GM18505 (cell line): Measurements from ENCODE around the gene ZNG1A.
"Not testable (repeated sequence)": the region's sequence is repeated elsewhere in the genome, so short reads cannot be mapped to it uniquely, and the experiment has no call there.

Source experiments
- ATAC-seq: cut with Tn5 transposase; IDR thresholded peaks from one replicate; pipeline ENCODE4 v1.9.1; 2021; ENCODE audit not compliant: unreplicated experiment
- POLR2A ChIP-seq: IDR thresholded peaks from 4 replicates; pipeline ENCODE4 v1.6.1; 2011; ENCODE audit warnings: borderline replicate concordance; ENCODE audit not compliant: insufficient read depth, insufficient read length; ENCODE audit errors: extremely low read depth

Gene ZNG1A

DNA sequence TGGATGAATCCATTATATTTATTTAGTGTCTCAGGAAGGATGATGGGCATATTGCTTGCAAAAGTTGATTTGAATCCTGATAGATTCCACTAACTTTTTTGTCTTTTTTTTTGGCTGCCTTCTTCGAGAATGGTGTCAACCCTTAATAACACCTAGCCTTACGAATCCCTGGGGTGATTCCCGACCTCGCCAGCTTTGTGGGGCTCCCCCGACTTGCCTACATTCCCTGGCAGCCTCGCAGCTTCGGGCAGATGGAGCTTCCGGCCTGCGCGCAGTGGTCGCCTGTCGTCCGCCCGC lies 35.4 kb upstream of the ZNG1A start:
- TF ChIP-seq POLR2A, result no peak
- ATAC-seq, result no peak

DNA sequence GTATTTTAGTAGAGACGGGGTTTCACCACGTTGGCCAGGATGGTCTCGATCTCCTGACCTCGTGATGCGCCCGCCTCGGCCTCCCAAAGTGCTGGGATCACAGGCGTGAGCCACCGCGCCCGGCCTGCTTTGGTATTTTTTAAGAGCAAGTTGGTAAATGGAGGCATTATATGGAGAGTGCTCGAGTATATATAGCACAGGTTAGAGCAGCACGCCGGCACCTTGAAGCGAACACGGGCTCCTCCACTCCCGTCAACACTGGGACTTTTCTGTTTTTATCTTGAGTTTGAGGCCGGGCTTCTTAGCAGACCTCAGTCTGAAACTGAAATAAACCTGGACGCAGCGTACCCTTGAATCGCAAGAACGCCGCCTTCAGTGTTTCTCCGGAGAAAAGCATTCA lies 35.0 kb upstream of the ZNG1A start:
- ATAC-seq, result not testable (repeated sequence)

DNA sequence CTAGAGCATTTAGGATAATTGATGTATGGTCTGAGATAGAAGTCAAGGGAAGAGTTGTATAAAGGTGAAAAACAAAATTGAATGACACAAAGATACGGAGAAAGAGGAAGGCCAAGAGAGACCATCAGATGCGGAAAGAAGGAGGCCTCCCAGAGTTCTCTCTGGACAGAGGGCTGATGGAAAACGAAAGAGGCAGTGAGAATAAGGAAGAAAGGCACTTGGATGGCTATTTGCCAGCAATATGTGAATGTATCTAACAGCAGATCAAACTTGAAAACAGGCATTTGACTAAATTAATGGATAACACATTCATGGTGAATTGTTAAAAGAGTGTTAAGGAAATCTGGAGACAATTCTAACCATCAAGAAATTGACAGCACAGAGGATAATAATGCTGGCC lies 33.4 kb upstream of the ZNG1A start:
- no peak for TF ChIP-seq POLR2A
- ATAC-seq, result no peak

- ATAC-seq, result no peak
- no peak for TF ChIP-seq POLR2A
Measured at GRCh38 chr9:211557-211956, 32.7 kb upstream of the ZNG1A start.

GRCh38 chr9:211036-211435 lies 32.2 kb upstream of the ZNG1A start:
- no peak for ATAC-seq
- no peak for TF ChIP-seq POLR2A

- no peak for TF ChIP-seq POLR2A
- no peak for ATAC-seq
Measured at GRCh38 chr9:209143-209758, 30.4 kb upstream of the ZNG1A start.

DNA sequence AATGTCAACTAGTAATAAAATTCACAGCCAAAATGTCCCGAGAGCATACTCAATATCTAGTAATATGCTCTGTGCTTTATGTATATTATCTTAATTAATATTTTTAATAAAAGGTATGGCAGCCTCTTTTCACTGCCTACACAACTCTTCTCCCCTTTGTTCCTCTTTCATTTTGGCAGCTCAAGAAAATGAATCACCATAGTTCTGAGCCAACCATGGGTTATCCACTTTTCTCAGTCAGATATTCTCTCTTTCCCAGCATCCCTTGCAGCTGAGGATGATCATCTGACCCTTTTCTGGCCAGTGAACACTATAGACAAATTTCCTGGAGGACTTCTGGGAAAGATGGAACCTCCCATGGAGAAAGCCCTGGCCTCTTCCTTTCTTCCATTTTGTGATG lies 27.6 kb upstream of the ZNG1A start:
- no peak for ATAC-seq
- no peak for TF ChIP-seq POLR2A

GRCh38 chr9:199601-200000 lies 20.7 kb upstream of the ZNG1A start:
- ATAC-seq, result not testable (repeated sequence)

GRCh38 chr9:178140-178825 lies 573 bp downstream of the ZNG1A start:
- not testable (repeated sequence) for ATAC-seq

GRCh38 chr9:169757-170156 lies 9.1 kb downstream of the ZNG1A start:
- not testable (repeated sequence) for ATAC-seq

- ATAC-seq, result not testable (repeated sequence)
Measured at GRCh38 chr9:159871-160270, 19.0 kb downstream of the ZNG1A start.

DNA sequence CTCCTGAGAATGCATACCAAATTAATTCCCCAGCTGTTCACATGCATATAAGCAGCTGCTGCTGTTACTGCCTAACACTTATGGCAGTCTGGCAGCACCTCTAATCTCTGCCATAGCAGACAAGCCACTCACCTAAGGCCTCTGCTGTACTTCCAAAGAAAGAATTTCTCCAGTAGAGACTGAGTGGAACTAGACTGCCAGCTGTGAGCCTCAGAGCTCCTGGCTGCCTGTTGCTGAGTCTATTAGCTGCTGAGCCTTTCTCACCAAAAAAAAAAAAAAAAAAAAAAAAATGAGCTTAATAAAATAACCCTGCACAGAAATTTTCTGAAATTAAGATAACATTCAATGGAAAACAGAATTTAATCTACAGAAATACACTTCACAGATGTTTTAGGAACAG lies 27.7 kb downstream of the ZNG1A start:
- not testable (repeated sequence) for ATAC-seq

DNA sequence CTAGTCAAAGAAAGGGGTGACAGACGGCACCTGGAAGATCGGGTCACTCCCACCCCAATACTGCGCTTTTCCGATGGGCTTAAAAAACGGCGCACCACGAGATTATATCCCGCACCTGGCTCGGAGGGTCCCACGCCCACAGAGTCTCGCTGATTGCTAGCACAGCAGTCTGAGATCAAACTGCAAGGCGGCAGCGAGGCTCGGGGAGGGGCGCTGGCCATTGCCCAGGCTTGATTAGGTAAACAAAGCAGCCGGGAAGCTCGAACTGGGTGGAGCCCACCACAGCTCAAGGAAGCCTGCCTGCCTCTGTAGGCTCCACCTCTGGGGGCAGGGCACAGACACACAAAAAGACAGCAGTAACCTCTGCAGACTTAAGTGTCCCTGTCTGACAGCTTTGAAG lies 39.0 kb downstream of the ZNG1A start:
- ATAC-seq, result not testable (repeated sequence)

GRCh38 chr9:117995-118467 lies 60.8 kb downstream of the ZNG1A start, which contains the start of gene FOXD4:
Gene FOXD4, minus strand, starts transcription at chr9:118417. Its CDS starts 298 bp downstream, at chr9:118119.
- ATAC-seq, result not testable (repeated sequence)

DNA sequence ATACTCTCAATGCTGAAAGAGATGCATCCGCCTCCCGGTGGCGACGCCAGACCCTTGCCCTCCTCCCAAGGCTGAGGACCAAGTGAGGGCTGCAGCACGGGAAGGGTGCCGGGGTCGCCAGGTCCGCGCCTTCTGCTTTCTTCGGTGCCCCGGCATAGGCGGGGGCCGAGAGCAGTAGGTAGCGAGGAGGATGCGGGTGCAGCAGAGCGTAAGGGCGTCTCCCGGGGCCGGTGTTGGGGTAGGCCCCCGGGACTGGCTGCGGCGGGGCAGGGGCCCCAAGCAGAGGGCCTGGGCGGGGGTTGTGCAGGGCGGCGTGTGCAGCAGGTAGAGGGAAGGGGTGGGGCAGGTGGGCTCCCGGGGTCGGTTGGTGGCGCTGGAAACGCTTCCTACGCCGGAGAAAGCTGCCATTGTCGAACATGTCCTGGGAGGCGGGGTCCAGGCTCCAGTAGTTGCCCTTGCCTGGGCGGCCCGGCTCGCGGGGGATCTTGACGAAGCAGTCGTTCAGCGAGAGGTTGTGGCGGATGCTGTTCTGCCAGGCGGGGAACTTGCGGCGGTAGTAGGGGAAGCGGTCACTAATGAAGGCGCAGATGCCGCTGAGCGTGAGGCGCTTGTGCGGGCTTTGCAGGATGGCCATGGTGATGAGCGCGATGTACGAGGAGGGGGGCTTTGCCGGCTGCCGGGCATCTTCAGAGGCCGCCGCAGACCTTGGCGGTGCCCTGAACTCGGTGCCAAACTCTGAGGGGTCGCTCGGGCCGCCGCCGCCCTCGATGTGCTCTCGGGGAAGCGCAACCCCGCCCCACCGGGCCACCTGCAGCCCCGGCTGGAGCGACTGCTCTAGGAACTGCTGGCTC lies 61.5 kb downstream of the ZNG1A start:
- not testable (repeated sequence) for ATAC-seq

GRCh38 chr9:116239-117077 lies 62.4 kb downstream of the ZNG1A start:
- ATAC-seq, result not testable (repeated sequence)

GRCh38 chr9:115118-115451 lies 63.8 kb downstream of the ZNG1A start:
- ATAC-seq, result not testable (repeated sequence)

DNA sequence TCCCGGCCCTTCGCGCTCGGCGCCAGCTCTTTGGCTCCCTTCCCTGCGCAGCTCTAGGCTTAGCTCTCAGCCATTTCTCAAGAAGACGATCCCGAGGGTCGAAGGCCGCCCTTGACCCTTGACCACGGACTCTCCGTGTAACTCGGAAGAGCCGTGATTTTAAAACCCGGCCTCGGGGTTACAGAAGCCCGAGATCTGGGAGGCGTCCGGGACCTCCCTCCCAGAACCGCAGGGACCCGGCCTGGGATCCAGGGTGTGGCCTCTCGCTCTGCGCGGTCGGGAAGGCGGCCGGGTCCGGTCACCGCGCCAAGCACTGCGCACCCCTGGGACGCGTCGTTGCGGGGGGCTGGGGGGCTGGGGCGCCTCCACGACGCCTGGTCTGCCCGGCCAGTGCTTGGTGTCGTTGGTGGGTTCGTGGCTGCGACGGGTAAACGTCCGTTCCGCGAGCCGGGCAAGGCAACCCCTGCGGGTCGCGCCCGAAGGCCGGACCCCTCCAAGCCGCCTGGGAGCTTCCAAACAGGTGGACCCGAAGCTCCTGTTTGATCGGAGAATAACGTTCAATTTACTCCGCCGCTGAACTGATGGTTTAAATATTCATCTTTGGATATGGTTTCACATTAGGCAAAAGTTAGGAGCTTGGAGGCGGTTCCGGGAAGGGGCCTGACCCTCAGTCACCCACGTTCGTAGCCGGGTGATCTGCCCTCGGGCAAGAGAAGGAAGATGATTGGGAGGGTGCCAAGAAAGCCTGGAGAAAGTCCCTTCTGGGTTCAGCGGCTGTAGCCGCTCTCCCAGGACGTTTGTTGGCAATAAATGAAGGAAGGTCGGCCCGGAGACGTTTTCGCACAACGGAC lies 64.4 kb downstream of the ZNG1A start:
- ATAC-seq, result peak; percentile 18
